Loucy (cell line): Measurements from ENCODE around the gene EPX.

Experiments used
- EZH2phosphoT487 ChIP-seq: fragments of 200-600 bp; IDR thresholded peaks from 2 replicates; pipeline ENCODE4 v1.6.1; 2018; ENCODE audit warnings: antibody characterized with exemption, mild to moderate bottlenecking, moderate library complexity, borderline replicate concordance
- TF ChIP-seq, protein P1 (sequence below): fragments of 200-600 bp; sonication (generic); conservative IDR thresholded peaks from 2 replicates; pipeline ENCODE4 v1.5.1; 2014; ENCODE audit warnings: mild to moderate bottlenecking, antibody characterized with exemption, low read length

DNA sequence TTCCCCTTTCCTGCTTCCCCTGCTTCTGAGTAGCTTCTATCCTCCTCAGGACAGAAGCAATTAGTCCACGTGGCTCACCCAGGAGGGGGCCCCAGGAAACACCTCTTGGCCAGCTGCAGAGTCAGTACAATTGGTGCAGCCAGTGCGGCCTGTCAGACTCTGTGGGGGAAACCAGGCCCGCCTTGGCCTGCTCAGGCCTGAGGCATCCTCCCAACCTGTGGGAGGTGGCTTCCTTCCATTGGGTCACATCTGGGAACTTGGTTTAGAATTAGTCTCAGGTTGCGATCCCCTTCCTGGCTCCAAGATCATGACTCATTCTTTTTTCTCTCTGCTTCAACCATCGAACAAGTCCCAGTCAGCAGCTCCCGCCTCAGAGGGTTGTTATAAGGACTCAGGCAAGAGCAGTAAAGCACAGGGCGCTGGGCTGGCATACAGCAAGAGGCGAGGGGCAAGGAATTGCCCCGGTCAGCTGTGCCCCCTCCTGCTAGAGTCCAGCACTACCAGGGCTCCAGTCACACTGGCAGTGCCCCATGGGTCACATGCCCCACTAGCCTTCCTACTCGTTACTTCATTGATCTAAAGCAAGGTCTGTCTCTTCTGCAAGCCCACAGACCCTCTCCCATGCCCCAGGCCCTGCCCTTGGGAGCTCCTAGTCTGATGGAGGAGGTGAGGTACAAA is 8.1 kb upstream of the EPX start:
- TF ChIP-seq EZH2phosphoT487, result no peak
- TF ChIP-seq, protein P1, sequence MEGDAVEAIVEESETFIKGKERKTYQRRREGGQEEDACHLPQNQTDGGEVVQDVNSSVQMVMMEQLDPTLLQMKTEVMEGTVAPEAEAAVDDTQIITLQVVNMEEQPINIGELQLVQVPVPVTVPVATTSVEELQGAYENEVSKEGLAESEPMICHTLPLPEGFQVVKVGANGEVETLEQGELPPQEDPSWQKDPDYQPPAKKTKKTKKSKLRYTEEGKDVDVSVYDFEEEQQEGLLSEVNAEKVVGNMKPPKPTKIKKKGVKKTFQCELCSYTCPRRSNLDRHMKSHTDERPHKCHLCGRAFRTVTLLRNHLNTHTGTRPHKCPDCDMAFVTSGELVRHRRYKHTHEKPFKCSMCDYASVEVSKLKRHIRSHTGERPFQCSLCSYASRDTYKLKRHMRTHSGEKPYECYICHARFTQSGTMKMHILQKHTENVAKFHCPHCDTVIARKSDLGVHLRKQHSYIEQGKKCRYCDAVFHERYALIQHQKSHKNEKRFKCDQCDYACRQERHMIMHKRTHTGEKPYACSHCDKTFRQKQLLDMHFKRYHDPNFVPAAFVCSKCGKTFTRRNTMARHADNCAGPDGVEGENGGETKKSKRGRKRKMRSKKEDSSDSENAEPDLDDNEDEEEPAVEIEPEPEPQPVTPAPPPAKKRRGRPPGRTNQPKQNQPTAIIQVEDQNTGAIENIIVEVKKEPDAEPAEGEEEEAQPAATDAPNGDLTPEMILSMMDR, result no peak
